Lower lobe of right lung (tissue), 2 donors: ENCODE measurements around the gene FSTL4. TPM values are rescaled to one million over a fixed set of nuclear protein-coding genes. Genes with fewer than 3 reads are reported as not detected.

ENCODE experiments used
- ATAC-seq, 2 donors: fragments of 200-7000 bp; cut with Tn5 transposase; one replicate each; pipeline ENCODE4 v1.9.1; 2020 to 2022; ENCODE audit warnings: mild to moderate bottlenecking in 2 of 2, moderate library complexity in 2 of 2
- DNase-seq: peaks from one replicate; pipeline ENCODE4 v3.0.0-alpha.2; 2020
- H3K27ac ChIP-seq: fragments of 200-600 bp; one replicate; pipeline ENCODE4 v1.8.0; 2022
- H3K27me3 ChIP-seq: fragments of 200-600 bp; one replicate; pipeline ENCODE4 v1.8.0; 2022; ENCODE audit warnings: low read depth
- H3K36me3 ChIP-seq: fragments of 200-600 bp; one replicate; pipeline ENCODE4 v1.8.0; 2022; ENCODE audit warnings: mild to moderate bottlenecking
- H3K4me1 ChIP-seq: fragments of 200-600 bp; one replicate; pipeline ENCODE4 v1.8.0; 2022
- H3K4me3 ChIP-seq: fragments of 200-600 bp; one replicate; pipeline ENCODE4 v1.8.0; 2022; ENCODE audit warnings: mild to moderate bottlenecking
- H3K9me3 ChIP-seq: fragments of 200-600 bp; one replicate; pipeline ENCODE4 v1.8.0; 2022
- intact Hi-C: fragments of 100-400 bp; cut with DNase I; formaldehyde crosslinking; loops from one replicate; pipeline ENCODE4 v1.11.0; 2022
- total RNA-seq: library from RNA; stranded (reverse); fragmentation: NEBNext Ultra II Directional; extraction: Animal tissue kit (Norgen Biotek cat#: 25700); gene quantifications from one replicate; pipeline ENCODE4 v1.2.1, GENCODE V29; 2021
- TF ChIP-seq, protein P1 (sequence below): fragments of 200-600 bp; IDR thresholded peaks from one replicate; pipeline ENCODE4 v1.8.0; 2022; ENCODE audit warnings: antibody characterized with exemption, mild to moderate bottlenecking
- donor health status: DM: no; HTN: yes; CAD: no; lungs with severe emphysema.

FSTL4 gene
- total RNA-seq, 1 donor from 2014 or later, result 1.9 TPM

GRCh38 chr5:133459474-133460160 lies 152.7 kb downstream of the FSTL4 start:
- no peaks in the 10 kb centered on the region for H3K9me3 ChIP-seq
- no peaks in the 10 kb centered on the region for H3K27me3 ChIP-seq
- no peaks in the 10 kb centered on the region for H3K36me3 ChIP-seq
- TF ChIP-seq, protein P1, sequence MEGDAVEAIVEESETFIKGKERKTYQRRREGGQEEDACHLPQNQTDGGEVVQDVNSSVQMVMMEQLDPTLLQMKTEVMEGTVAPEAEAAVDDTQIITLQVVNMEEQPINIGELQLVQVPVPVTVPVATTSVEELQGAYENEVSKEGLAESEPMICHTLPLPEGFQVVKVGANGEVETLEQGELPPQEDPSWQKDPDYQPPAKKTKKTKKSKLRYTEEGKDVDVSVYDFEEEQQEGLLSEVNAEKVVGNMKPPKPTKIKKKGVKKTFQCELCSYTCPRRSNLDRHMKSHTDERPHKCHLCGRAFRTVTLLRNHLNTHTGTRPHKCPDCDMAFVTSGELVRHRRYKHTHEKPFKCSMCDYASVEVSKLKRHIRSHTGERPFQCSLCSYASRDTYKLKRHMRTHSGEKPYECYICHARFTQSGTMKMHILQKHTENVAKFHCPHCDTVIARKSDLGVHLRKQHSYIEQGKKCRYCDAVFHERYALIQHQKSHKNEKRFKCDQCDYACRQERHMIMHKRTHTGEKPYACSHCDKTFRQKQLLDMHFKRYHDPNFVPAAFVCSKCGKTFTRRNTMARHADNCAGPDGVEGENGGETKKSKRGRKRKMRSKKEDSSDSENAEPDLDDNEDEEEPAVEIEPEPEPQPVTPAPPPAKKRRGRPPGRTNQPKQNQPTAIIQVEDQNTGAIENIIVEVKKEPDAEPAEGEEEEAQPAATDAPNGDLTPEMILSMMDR, result no peak
- ATAC-seq, result no peak
- intact Hi-C loops, result no loop called here
- H3K4me3 ChIP-seq, result no peak overlapping the region
- H3K27ac ChIP-seq, result no peak overlapping the region
- H3K4me1 ChIP-seq, result no peaks in the 10 kb centered on the region
- DNase-seq, result no peak

DNA sequence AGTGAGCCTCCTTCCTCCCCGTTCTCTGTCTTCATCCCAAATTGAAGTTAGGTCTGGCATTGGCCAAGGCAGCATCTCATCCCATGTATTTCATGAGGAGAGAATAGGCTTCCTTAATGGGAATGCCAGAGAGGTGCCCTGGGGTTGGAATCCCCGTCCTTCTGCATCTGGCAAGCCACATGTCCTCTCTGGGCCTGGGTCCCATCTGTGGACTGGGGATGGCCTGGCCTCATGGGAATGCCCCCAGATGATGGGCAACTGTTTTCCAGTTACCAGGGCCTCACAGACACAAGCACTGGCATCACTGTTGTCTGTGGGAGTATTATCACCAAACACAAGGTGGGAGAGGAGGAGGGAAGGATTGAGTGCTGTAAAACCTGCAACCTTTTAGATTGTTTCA lies 153.9 kb downstream of the FSTL4 start:
- ATAC-seq, result no peak
- Histone ChIP-seq H3K36me3 (no peaks in the 10 kb centered on the region), H3K4me1 (no peaks in the 10 kb centered on the region), H3K27ac (no peak overlapping the region), H3K4me3 (no peak overlapping the region), H3K9me3 (no peaks in the 10 kb centered on the region), H3K27me3 (no peaks in the 10 kb centered on the region)
- no peak for DNase-seq
- TF ChIP-seq, protein P1, result no peak
- intact Hi-C loops, result no loop called here

DNA sequence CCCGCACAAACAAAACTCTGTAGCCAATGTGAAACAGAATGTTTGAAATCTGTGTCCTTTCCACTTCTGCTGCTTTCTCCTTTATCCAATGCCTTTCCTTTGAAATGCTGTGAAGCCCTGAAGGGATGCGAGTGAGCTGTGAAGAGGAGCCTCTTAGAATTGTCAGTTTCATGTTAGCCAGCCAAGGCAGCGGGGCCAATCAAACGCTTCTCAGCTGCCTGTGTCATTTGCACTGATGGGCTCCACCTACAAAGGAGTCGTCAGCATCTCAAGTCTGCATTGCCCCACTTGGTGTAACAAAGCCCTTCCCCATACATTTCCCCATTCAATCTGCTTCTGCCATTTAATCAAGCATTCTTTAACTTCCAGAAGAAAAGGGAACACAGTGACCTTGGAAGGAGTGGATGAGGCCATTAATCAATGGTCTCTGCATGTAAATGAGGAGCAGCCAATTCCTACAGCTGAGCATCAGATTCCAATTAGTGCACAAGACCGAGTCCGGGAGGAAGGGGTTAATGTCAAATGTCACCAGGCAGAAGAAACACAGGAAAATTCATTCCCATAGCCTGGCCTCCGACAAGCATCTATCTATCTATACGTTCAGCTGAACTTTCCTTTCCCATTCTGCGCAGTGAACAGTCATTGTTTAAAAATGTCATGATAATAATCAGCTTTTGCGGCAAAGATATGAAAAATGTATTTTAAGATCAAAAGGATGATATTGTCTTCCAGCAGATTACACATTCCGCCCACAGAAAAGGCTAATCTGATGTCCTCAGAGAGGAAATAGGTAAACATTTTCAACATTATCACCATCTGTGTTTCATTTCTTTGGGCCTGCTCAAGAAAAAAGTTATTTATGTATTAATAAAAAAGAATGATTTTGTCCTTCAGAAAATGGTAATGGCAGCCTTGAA lies 154.6 kb downstream of the FSTL4 start:
- ATAC-seq (no peak), DNase-seq (no peak)
- H3K27me3 ChIP-seq, result no peaks in the 10 kb centered on the region
- intact Hi-C loops, result no loop called here
- H3K27ac ChIP-seq, result no peak overlapping the region
- no peak overlapping the region for H3K4me3 ChIP-seq
- TF ChIP-seq, protein P1, result no peak
- H3K9me3 ChIP-seq, result no peaks in the 10 kb centered on the region
- H3K4me1 ChIP-seq, result no peaks in the 10 kb centered on the region
- no peaks in the 10 kb centered on the region for H3K36me3 ChIP-seq

DNA sequence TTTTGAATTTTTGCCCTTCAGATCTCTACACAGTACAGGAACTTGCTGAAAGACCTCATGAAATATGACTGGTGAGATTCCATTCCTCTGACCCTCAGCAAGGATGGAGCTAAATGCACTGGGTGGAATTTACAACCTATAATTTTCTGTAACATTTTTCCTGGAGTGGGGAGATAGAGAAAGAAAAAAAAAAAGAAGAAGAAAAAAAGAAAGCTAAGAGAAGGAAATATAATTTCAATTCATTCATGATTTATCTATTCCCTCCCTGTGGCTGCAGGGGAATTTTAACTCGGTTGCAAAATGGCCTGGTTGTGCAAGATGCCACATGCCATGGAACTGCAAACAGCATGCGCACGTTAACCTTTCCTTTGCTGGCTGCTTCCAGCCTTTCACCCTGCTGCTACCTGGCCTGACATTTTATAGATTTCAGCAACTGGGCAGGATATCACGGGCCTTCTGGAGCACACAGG lies 155.4 kb downstream of the FSTL4 start:
- Histone ChIP-seq H3K9me3 (no peaks in the 10 kb centered on the region), H3K4me1 (no peaks in the 10 kb centered on the region), H3K4me3 (no peak overlapping the region), H3K36me3 (no peaks in the 10 kb centered on the region), H3K27me3 (no peaks in the 10 kb centered on the region), H3K27ac (no peak overlapping the region)
- intact Hi-C loops, result no loop called here
- DNase-seq (no peak), ATAC-seq (no peak)
- TF ChIP-seq, protein P1, result no peak

- Histone ChIP-seq H3K9me3 (no peaks in the 10 kb centered on the region), H3K36me3 (no peaks in the 10 kb centered on the region), H3K4me3 (no peak overlapping the region), H3K27ac (no peak overlapping the region), H3K4me1 (no peaks in the 10 kb centered on the region), H3K27me3 (no peaks in the 10 kb centered on the region)
- ATAC-seq, result no peak
- TF ChIP-seq, protein P1, result no peak
- intact Hi-C loops, result no loop called here
- no peak for DNase-seq
These were observed 156.7 kb downstream of the FSTL4 start for GRCh38 chr5:133455676-133456075.
